ENCODE measurements around the gene WDFY4. TPM values are rescaled to one million over a fixed set of nuclear protein-coding genes. Genes with fewer than 3 reads are reported as not detected.

Gene WDFY4
- total and polyA plus RNA-seq, 2 experiments from 2014 or later: 0.14 TPM; not detected in 1

- TF ChIP-seq, protein P1, sequence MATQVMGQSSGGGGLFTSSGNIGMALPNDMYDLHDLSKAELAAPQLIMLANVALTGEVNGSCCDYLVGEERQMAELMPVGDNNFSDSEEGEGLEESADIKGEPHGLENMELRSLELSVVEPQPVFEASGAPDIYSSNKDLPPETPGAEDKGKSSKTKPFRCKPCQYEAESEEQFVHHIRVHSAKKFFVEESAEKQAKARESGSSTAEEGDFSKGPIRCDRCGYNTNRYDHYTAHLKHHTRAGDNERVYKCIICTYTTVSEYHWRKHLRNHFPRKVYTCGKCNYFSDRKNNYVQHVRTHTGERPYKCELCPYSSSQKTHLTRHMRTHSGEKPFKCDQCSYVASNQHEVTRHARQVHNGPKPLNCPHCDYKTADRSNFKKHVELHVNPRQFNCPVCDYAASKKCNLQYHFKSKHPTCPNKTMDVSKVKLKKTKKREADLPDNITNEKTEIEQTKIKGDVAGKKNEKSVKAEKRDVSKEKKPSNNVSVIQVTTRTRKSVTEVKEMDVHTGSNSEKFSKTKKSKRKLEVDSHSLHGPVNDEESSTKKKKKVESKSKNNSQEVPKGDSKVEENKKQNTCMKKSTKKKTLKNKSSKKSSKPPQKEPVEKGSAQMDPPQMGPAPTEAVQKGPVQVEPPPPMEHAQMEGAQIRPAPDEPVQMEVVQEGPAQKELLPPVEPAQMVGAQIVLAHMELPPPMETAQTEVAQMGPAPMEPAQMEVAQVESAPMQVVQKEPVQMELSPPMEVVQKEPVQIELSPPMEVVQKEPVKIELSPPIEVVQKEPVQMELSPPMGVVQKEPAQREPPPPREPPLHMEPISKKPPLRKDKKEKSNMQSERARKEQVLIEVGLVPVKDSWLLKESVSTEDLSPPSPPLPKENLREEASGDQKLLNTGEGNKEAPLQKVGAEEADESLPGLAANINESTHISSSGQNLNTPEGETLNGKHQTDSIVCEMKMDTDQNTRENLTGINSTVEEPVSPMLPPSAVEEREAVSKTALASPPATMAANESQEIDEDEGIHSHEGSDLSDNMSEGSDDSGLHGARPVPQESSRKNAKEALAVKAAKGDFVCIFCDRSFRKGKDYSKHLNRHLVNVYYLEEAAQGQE (IDR thresholded peaks at IDR 0.05; ENCODE audit: unreplicated experiment): no peak
- no peak for TF ChIP-seq NANOG (IDR thresholded peaks at IDR 0.05; ENCODE audit: borderline replicate concordance)
Measured at GRCh38 chr10:48780341-48780740, 95.7 kb downstream of the WDFY4 start (continued).

- Mint-ChIP-seq H3K4me1 (no peaks in the 10 kb centered on the region), H3K36me3 (ENCODE audit: low read depth) (no peaks in the 10 kb centered on the region), H3K27ac (no peak overlapping the region), H3K4me3 (no peak overlapping the region), H3K9me3 (no peaks in the 10 kb centered on the region), H3K27me3 (ENCODE audit: insufficient read depth, low read depth, poor library complexity) (no peaks in the 10 kb centered on the region)
- ATAC-seq (no peak), DNase-seq (ENCODE audit: low spot score) (no peak)
- TF ChIP-seq EZH2 (IDR thresholded peaks at IDR 0.05; ENCODE audit: low read depth, unreplicated experiment) (no peak), POLR2AphosphoS5 (IDR thresholded peaks at IDR 0.05; ENCODE audit: low read depth) (no peak), NANOG (IDR thresholded peaks at IDR 0.05; ENCODE audit: borderline replicate concordance) (no peak), EZH2phosphoT487 (IDR thresholded peaks at IDR 0.05; ENCODE audit: unreplicated experiment) (no peak), ETS1 (IDR thresholded peaks at IDR 0.05) (no peak), CREB1 (CRISPR knock-in tag; IDR thresholded peaks at IDR 0.05; ENCODE audit: low read depth) (no peak)
- TF ChIP-seq, protein P2, sequence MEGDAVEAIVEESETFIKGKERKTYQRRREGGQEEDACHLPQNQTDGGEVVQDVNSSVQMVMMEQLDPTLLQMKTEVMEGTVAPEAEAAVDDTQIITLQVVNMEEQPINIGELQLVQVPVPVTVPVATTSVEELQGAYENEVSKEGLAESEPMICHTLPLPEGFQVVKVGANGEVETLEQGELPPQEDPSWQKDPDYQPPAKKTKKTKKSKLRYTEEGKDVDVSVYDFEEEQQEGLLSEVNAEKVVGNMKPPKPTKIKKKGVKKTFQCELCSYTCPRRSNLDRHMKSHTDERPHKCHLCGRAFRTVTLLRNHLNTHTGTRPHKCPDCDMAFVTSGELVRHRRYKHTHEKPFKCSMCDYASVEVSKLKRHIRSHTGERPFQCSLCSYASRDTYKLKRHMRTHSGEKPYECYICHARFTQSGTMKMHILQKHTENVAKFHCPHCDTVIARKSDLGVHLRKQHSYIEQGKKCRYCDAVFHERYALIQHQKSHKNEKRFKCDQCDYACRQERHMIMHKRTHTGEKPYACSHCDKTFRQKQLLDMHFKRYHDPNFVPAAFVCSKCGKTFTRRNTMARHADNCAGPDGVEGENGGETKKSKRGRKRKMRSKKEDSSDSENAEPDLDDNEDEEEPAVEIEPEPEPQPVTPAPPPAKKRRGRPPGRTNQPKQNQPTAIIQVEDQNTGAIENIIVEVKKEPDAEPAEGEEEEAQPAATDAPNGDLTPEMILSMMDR (conservative IDR thresholded peaks at IDR 0.05; ENCODE audit: low read depth in 2 of 2): no peak
- H3K79me2 ChIP-seq (replicated peaks; ENCODE audit: insufficient read depth): no peaks in the 10 kb centered on the region
- H4K20me1 ChIP-seq (replicated peaks; ENCODE audit: insufficient read depth): no peaks in the 10 kb centered on the region
- H3K36me3 ChIP-seq (ENCODE audit: insufficient read depth): no peaks in the 10 kb centered on the region
- H3K27me3 ChIP-seq (ENCODE audit: insufficient read depth): no peaks in the 10 kb centered on the region
- H3K4me3 ChIP-seq: no peak overlapping the region
- no peaks in the 10 kb centered on the region for H3K4me1 ChIP-seq (ENCODE audit: insufficient read depth)
- H3F3A ChIP-seq (replicated peaks; ENCODE audit: low read depth): no peaks in the 10 kb centered on the region
- H3K4me2 ChIP-seq: no peak overlapping the region
- H3K27ac ChIP-seq (ENCODE audit: low read depth): no peak overlapping the region
- no peak overlapping the region for H2AFZ ChIP-seq
- 0 out of 2 replicates have a peak, but pooled peaks cover 4% of the 10 kb centered on the region for H3K9me2 ChIP-seq (ENCODE audit: insufficient read depth)
Measured at GRCh38 chr10:48782386-48782785, 97.7 kb downstream of the WDFY4 start.
